Subcutaneous abdominal adipose tissue (tissue), 5 donors: Measurements from ENCODE around the gene HSPB2.

ENCODE experiments used
- H3K27ac ChIP-seq: one replicate; pipeline ENCODE4 v1.7.0; 2013; ENCODE audit warnings: low read depth, mild to moderate bottlenecking, inconsistent platforms, low read length, moderate library complexity
- H3K27me3 ChIP-seq, 5 donors: one replicate each; pipeline ENCODE4 v1.7.0; 2013; ENCODE audit warnings: low read length in 5 of 5, inconsistent platforms in 1 of 5; ENCODE audit not compliant: control insufficient read depth in 5 of 5, insufficient read depth in 4 of 5
- H3K36me3 ChIP-seq, 5 donors: one replicate each; pipeline ENCODE4 v1.7.0; 2013; ENCODE audit warnings: low read length in 5 of 5; ENCODE audit not compliant: control insufficient read depth in 5 of 5, insufficient read depth in 5 of 5
- H3K4me1 ChIP-seq, 5 donors: one replicate each; pipeline ENCODE4 v1.7.0; 2013; ENCODE audit warnings: low read length in 5 of 5, mild to moderate bottlenecking in 3 of 5, moderate library complexity in 1 of 5; ENCODE audit not compliant: control insufficient read depth in 5 of 5, insufficient read depth in 5 of 5
- H3K4me3 ChIP-seq, 5 donors: one replicate each; pipeline ENCODE4 v1.7.0; 2013; ENCODE audit warnings: low read length in 5 of 5, low read depth in 1 of 5
- H3K9ac ChIP-seq, 5 donors: one replicate each; pipeline ENCODE4 v1.7.0; 2013; ENCODE audit warnings: low read length in 5 of 5, mild to moderate bottlenecking in 4 of 5, moderate library complexity in 3 of 5
- H3K9me3 ChIP-seq, 5 donors: one replicate each; pipeline ENCODE4 v1.7.0; 2013; ENCODE audit warnings: low read length in 5 of 5; ENCODE audit not compliant: control insufficient read depth in 5 of 5
- donor health status: healthy.
- donor health status: healthy.
- donor health status: healthy.
- donor health status: healthy.
- donor health status: healthy.

HSPB2 gene

DNA sequence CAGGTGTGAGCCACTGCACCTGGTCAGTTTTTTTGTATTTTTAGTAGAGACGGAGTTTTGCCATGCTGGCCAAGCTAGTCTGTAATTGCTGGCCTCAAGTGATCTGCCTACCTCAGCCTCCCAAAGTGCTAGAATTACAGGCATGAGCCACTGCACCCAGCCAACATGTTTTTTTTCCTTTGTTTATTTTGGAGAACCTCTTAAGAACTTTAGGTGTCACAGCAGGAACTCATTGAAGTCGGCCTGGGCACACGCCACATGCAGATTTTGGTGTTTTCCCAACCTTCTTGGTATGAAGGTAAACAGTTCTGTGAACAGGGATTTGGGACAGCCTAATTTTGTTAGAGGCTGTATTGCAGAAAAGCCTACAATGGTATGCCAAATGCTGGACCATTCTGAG, 34.0 kb downstream of the HSPB2 start:
- Histone ChIP-seq H3K4me3 (no peak overlapping the region), H3K27ac (no peak overlapping the region), H3K9me3 (no peaks in the 10 kb centered on the region), H3K36me3 (no peaks in the 10 kb centered on the region), H3K27me3 (no peaks in the 10 kb centered on the region), H3K9ac (no peak overlapping the region), H3K4me1 (peaks cover 2 to 11% (median 7%) of the 10 kb centered on the region in 5 donors)

DNA sequence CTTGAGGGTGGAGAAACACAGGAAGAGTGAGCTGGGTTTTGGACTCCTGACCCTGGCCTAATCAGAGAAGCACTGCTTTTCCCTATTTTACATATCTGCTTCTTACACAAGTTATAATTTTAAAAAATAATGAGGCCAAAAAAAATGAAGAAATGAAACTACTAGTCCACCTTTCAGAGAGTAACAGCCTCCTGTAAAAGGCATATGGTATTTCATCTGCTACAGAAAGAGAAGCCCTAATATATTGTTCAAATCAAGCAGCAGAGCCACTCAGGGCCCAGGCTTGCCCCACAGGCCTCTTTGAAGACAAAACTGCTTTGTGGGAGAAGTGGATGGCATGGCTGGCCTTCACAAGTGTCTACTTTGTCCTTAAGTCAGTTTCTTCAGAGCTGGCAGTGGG, 34.6 kb downstream of the HSPB2 start:
- H3K9ac ChIP-seq = no peak overlapping the region
- H3K27ac ChIP-seq = no peak overlapping the region
- no peak overlapping the region for H3K4me3 ChIP-seq
- H3K27me3 ChIP-seq = no peaks in the 10 kb centered on the region
- H3K36me3 ChIP-seq = no peaks in the 10 kb centered on the region
- H3K9me3 ChIP-seq = no peaks in the 10 kb centered on the region
- H3K4me1 ChIP-seq = peaks cover 2 to 8% (median 7%) of the 10 kb centered on the region in 5 donors

DNA sequence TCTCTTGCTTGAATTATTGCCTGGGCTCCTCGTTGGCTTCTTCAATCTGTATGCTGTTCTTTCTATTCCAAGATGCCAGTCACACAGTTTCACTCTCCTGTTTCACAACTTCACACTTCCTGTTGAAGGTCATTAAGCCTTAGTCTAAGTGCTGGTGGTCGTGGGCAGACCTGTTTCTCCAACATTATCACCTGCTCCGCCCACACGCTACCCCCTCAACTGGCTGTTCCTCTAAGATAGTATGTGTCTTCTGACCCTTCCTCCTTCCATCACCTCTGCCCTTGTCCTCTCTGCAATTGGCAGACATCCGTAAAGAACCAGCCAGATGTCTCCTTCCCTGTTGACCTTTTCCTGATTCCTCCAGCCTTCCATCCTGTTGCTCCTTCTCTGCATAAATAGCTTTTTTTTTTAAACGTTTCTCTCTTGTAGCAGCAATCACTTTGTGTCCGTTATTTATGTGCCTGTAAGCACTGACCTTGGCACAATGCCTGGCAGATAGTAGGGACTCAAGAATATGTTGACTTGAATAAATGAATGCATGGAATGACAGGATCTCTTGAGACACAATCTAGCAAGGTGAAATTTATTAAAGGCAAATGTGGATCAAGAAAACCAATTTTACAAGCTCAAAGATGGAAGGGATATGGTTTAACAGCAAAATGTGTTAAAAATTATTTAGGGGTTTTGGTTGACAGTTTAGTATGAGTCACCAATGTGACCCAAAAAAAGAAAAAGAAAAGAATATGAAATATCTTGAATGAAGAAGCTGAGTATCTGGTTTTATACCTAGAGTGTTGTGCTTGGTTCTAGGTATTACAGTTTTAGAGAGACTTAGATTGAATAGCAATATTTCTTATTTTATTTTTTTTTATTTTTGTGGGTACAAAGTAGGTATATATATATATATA, 37.2 kb downstream of the HSPB2 start:
- Histone ChIP-seq H3K36me3 (no peaks in the 10 kb centered on the region), H3K4me1 (peaks cover 2 to 7% (median 6%) of the 10 kb centered on the region in 5 donors), H3K27me3 (no peaks in the 10 kb centered on the region), H3K27ac (no peak overlapping the region), H3K4me3 (no peak overlapping the region), H3K9ac (no peak overlapping the region), H3K9me3 (no peaks in the 10 kb centered on the region)

DNA sequence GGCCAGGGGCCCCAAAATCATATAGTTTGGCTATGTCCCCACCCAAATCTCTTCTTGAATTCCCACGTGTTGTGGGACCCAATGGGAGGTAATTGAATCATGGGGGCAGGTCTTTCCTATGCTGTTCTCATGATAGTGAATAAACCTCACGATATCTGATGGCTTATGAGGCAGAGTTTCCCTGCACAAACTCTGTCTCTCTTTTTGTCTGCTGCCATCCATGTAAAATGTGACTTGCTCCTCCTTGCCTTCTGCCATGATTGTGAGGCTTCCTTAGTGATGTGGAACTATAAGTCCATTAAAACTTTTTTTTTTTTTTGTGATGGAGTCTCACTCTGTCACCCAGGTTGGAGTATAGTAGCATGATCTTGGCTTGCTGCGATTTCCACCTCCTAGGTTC, 39.0 kb downstream of the HSPB2 start:
- H3K9ac ChIP-seq = no peak overlapping the region

DNA sequence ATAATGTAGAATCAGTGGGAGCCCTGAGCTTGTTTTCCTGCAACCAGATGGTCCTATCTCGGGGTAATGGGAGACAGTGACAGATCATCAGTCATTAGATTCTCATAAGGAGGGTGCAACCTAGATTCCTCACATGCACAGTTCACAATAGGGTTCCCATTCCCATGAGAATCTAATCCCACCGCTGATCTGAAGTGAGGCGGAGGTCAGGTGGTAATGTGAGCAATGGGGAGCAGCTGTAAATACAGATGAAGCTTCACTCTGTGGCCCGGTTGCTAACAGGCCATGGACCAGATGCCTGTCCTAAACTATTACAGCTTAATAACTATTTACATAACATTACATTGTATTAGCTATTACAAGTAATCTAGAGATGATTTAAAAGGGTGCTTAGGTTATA, 41.6 kb downstream of the HSPB2 start:
- H3K36me3 ChIP-seq = peaks cover 0 to 5% (median 3%) of the 10 kb centered on the region in 5 donors
- H3K9ac ChIP-seq = no peak overlapping the region
- H3K4me3 ChIP-seq = no peak overlapping the region
- H3K27ac ChIP-seq = no peak overlapping the region
- no peaks in the 10 kb centered on the region for H3K27me3 ChIP-seq
- peaks cover 2 to 7% (median 6%) of the 10 kb centered on the region in 5 donors for H3K4me1 ChIP-seq
- no peaks in the 10 kb centered on the region for H3K9me3 ChIP-seq

More for the DNA sequence above, 39.0 kb downstream of the HSPB2 start:
- Histone ChIP-seq H3K27ac (no peak overlapping the region), H3K27me3 (no peaks in the 10 kb centered on the region), H3K4me3 (no peak overlapping the region), H3K36me3 (no peaks in the 10 kb centered on the region), H3K9me3 (no peaks in the 10 kb centered on the region), H3K4me1 (peaks cover 2 to 7% (median 6%) of the 10 kb centered on the region in 5 donors)

DNA sequence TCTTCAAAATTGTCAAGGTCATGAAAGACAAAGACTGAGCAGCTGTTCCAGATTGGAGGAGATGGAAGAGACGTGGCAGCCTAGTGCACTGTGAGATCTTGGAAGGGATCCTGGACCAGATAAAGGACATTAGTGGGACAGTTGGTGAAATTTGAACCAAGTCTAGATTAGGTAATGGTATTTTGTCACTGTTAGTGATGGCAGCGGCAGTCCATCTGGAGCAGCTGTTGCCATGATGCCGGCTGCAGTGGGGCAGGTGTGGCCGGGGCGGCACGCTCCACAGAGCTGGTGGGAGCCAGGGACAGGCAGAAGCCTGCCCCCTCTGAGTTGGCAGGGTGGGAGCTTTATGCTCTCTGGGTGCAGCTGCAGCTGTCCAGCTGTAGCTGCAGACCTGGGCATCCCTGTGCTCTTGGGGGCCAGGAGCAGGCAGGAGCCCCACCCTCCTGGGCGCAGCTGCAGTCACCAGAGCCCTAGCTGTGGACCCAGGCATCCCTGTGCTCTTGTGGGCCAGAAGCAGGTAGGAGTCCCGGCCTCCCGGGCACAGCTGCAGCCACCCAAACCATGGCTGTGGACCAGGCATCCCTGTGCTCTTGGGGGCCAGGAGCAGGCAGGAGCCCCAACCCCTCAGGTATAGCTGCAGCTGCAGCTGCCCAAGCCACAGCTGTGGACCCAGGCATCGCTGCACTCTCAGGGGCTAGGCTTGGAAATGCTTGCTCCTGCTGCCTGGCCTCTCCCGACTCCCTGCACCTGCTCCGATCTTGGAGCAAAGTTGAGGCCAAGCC, 45.3 kb downstream of the HSPB2 start:
- H3K27me3 ChIP-seq = no peaks in the 10 kb centered on the region
- H3K4me3 ChIP-seq = no peak overlapping the region
- no peaks in the 10 kb centered on the region for H3K9me3 ChIP-seq
- no peaks in the 10 kb centered on the region for H3K4me1 ChIP-seq
- H3K9ac ChIP-seq = no peak overlapping the region
- H3K36me3 ChIP-seq = peaks cover 0 to 7% (median 6%) of the 10 kb centered on the region in 5 donors
- H3K27ac ChIP-seq = no peak overlapping the region

DNA sequence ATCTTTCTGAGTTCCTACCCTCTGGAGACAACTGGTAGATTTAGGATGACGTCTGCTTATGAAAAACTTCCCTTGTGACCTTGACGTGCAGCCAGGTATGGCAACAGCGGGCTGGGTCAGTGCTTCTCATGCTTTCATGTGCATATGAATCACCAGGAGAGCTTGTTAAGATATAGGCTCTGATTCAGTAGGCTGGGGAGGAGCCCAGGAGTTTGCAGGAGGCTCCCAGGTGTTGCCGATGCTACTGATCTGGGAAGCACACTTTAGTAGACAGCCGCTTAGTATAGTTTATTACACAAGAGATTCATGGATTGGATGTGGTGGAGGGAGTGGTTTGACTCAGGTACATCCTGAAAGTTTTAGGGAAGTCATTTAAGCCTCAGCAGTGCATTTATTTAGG, 48.4 kb downstream of the HSPB2 start:
- Histone ChIP-seq H3K4me1 (no peaks in the 10 kb centered on the region), H3K36me3 (peaks cover 0 to 7% (median 6%) of the 10 kb centered on the region in 5 donors), H3K27me3 (no peaks in the 10 kb centered on the region), H3K9ac (no peak overlapping the region), H3K4me3 (no peak overlapping the region), H3K27ac (no peak overlapping the region), H3K9me3 (no peaks in the 10 kb centered on the region)

DNA sequence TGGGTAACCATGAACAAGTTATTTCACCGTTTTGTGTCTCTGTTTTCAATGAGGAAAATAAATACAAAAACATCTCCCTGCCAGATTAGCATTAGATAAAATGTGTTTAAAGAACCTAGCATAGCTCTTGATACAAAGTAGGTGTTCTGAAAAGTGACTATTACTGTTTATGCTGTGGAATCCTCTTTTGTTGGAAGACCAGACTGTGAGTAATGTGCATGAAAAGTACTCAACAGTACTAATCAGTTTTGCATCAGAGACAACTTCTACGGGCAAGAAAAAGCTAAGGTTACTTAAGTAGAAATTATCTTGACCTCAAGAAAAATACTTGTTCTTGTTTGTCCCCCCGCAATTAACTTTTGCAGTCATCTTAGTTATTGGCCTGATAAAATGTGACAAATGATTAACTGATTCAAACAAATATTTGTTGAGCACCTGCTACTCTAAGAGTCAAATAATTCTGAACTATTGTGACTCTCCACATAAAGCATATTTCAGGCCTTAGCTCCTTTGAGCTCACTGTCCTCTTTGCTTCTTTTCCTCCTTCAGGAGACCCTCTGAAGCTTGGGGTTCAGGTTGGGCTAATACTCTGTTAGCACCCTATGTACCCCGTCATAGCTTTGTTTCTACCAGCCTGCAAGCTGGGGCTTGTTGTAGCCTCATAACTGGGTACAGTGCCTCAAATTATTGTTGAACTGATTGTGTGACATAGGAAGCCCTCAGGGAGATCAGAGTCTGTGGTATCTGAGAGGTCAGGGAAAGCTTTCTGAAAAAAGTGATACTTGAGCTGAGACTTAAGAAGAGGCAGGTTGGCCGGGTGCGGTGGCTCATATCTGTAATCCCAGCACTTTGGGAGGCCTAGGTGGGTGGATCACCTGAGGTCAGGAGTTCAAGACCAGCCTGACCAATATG, 49.1 kb downstream of the HSPB2 start:
- H3K9ac ChIP-seq = no peak overlapping the region
- no peaks in the 10 kb centered on the region for H3K9me3 ChIP-seq
- H3K4me1 ChIP-seq = no peaks in the 10 kb centered on the region
- H3K27ac ChIP-seq = no peak overlapping the region
- peaks cover 0 to 7% (median 6%) of the 10 kb centered on the region in 5 donors for H3K36me3 ChIP-seq
- no peaks in the 10 kb centered on the region for H3K27me3 ChIP-seq
- no peak overlapping the region for H3K4me3 ChIP-seq
